GM19455 (cell line): ENCODE results near the gene IL17F.

Experiments used
- ATAC-seq: cut with Tn5 transposase; IDR thresholded peaks from one replicate; pipeline ENCODE4 v1.9.1; 2021; ENCODE audit not compliant: unreplicated experiment

The IL17F gene

DNA sequence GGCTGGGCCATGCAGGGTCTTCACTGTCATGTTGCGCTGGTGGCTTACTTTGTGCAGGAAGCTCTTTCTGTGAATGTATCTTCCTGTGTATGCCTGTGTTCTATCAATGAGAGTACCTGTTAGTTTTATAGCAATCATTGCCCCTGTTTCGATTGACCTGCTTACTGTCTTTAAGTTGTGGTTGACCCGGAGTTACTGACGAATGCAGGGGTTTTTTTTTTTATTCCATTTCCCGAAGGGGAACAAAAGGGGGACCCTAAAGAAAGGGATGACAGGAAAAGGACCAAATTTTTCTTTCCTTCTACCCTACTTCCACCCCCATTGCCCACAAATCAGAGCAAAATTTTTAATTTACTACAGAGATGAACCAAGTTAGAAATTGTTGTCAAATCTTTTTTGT lies at the start of gene IL17F:
Gene IL17F, minus strand, starts transcription at position 101 of the 400 bp plus-strand sequence. Its CDS starts 71 bp downstream, at position 30.
- ATAC-seq = no peak

DNA sequence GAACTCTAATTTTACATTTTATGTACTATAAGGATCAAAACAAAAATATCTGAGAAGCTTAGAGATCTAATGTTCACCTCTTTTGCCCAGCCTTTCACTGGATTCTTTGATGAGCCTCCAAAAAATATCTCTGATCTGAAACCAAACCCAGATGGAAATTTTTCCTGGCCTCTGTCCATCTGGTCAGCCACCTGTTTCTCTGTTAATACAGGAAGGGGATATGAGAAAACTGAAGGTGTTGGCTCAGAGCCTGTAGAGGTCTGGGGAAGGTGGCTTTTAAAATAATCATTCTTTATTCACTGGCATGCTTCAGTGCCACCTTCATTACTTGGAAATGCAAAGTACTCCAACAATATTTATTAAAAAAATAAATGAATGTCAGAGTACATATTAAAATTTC lies 48.8 kb upstream of the IL17F start:
- no peak for ATAC-seq

- ATAC-seq = no peak
Observed at GRCh38 chr6:52288841-52289240, 44.5 kb upstream of the IL17F start.

DNA sequence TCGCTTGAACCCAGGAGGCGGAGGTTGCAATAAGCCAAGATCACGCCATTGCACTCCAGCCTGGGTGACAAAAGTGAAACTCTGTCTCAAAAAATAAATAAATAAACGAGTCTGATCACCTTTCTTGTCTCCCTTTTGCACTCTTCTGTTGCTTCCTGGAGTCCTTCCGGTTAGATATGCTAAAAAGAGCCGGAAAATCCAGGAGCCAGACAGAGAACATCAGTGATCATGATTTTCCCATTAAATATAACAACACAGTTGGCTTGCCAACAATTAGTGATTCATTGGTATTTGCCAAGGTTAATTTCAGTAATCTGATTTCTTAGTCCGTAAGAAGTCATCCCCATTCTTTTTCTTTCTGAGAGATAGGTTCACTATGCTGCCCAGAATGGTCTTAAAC lies 43.9 kb upstream of the IL17F start:
- no peak for ATAC-seq

- no peak for ATAC-seq
Observed at GRCh38 chr6:52286798-52287432, 42.6 kb upstream of the IL17F start.

DNA sequence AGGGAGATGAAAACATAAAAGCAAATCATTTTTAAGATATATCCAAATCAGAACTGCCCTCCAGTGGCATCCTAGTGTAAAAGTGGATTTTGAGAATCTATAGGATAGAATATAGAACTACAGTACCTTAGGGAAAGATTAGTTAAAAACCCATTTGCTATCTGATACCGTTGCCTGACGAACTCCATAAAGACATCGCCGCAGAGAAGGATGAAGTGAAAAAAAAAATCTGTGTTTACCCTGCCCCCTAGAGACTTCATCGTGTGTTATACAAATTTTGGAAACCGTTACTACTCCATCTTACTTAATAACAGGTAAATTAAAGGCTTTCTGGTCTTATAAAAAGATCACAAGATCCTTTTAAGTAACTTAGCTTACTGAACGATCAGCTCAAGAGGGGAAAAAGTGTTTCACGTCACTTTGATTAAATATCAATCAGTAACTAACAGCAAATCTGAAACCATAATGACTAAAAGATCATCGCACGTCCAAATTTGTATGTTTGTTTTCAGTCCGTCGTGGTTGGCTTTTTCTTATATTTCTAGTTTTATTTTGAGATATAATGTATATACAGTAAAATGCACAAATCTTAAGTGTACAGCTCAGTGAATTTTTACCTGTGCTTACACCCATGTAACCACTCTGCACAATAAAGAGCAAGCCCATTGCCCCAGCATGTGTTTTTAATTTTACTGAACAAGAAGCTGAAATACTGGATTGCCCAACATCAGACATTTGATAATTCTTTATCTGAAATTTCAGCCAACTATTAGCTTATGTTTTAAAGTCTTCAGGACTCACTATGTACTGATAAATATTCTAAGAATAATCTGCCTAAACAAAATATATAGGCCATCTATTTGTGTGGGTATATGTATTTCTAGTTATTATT lies 41.1 kb upstream of the IL17F start:
- no peak for ATAC-seq

DNA sequence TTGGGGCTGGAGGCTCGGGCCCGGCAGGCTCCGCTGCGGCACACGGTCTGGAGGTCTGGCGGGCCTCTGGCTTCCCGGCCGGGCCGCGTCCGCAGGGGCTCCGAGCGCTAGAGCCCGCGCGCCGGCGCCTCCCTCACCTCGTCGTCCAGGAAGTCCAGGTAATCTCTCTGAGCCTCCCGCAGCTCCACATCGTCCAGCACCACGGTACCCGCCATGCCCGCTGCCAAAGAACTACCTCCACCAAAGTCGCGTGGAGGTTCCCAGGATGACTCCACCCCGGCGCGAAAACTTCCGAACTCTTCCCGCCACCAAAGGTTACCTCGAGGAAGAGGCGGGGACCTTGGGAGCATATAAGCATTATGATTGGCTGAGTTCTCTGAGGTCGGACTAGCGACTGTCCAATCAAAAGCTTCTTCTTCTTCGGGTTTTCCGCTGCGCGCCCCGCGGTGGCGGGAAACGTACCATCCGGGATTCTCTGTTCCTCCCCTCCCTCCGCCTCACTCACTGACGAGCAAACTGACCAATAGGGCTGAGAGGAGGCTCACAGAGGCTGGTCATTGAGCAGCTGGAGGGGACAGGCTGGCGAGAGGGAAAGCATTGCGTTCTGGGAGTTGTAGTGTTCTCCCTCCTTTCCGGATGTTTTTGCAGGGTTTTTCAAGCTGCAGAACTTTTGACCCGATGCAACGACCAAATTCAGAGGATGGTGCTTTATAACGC lies 40.3 kb upstream of the IL17F start, which contains the start of gene MCM3:
Gene MCM3, minus strand, starts transcription at position 283 of the 717 bp plus-strand sequence. Its CDS starts 68 bp downstream, at position 215.
- peak; percentile 97 for ATAC-seq

GRCh38 chr6:52284131-52284459 lies 39.8 kb upstream of the IL17F start:
- peak; percentile 8 for ATAC-seq

GRCh38 chr6:52283111-52283510 lies 38.8 kb upstream of the IL17F start:
- no peak for ATAC-seq

GRCh38 chr6:52276130-52276529 lies 31.8 kb upstream of the IL17F start:
- ATAC-seq = no peak

GRCh38 chr6:52271852-52272460 lies 27.7 kb upstream of the IL17F start:
- no peak for ATAC-seq

DNA sequence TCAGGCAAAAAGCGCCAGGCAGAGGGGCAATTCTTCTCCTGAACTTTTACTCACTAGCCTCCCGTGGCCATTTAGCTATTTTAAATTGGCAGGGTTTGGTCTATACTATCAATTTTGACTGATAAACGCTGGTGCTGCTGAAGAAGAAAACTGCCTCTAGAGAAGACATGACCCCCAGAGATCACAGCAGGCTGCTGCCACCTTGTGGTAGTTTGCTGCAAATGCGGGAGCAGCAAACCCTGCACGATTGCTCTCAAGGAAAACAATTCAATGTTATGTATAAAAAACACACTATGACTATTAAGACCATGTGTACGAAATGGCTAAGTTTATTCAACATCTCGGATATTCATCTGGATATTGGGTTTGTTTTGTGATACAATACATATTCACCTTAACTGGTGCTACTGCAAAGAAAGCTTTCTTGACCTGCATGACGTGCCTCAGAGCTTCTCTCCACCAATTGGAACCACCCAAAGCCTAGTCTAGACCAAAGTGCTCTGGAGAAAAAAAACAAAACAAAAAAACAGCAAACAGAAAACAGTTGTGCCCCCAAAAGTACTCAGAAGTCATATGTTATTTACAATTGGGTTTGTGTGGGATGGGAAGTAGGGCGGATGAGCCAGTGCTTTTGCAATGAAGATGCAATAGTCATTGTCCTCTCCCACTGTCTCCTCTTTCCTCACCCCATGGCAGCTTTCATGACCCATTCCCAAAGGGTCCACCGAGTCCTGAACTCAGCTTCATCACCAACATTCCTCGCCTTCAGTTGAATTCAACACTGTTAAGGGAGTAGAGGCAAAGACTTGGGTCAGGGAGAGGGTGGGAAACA lies 19.6 kb upstream of the IL17F start:
- peak; percentile 74 for ATAC-seq

DNA sequence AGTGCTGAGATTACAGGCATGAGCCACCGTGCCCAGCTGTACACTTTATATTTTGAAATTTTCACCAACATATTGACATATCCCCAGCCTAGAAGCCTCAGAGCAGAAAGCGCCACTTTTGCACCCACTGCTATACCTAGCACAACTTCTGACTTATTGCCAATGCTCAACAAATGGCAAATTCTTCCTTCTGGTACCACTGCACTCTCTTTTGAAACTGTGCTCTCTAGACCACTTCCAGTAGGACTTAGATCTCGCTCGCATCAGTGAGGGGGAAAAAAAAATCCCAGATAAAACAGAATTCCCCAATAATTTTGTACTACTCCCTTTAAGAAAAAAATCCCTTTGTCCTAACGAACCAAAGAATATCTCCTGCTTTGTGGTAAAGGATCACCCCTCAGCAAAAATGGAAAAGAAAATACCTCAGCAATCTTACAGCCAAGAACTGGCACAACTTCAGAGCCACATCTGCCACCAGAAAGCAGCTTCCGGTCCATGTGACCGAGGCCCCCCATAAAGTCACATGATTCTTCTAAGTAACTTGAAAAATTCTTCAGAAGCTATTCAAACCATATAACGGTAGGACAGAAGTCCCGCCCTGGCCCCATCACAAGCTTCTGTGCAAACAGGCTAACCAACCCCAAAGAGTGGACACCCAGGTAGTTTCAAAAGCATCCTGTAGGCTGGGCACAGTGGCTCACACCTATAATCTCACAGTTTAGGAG lies 18.5 kb upstream of the IL17F start:
- ATAC-seq = no peak

GRCh38 chr6:52261229-52261628 lies 16.9 kb upstream of the IL17F start:
- ATAC-seq = no peak

DNA sequence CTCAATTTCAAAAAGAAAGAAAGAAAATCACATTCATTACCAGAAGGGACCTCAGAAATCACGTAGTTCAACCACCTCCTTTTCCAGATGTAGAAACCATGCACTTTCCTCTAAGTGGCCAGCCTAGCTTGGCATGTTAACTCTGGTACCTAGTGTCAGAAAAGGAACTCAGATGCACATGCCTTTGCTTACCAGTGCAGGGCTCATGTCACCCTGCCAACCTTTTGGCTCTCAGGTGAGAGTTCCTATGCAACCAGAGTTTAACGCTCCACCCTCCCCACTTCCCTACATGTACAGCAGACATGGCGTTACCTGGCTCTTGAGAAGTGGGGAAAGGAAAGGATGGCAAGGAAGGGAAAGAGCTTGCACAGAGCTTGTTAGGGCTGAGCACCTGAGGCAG lies 16.3 kb upstream of the IL17F start:
- no peak for ATAC-seq

GRCh38 chr6:52255434-52255833 lies 11.1 kb upstream of the IL17F start:
- no peak for ATAC-seq

DNA sequence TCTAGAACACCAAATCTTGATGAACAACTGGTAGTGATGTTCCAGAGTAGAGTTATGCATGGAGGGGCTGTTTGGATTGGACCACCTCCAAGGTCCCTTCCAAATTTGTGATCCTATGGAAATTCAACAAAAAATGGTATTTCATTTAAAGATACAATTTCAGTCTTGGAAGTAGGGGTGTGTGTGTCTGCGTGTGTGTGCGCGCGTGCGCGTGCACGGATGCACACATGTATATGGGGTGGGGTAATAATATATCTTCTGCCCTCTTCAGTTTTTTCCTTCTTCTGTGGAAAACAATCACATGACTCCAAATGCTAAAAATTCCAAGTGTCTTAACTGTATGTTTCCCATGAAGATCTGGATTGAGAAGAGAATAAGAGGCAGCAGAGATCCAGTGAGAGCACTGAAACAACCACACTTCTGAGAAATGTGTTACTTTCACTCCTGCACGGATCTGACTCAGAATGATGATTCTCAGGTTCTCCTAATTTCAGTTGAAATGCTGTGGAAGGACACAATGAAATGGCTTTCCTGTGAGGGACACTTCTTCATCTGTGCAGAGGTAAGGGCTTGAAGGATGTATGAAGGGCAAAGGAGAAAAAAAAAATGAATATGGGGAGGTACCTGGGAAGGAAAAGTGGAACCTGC lies 10.6 kb upstream of the IL17F start:
- no peak for ATAC-seq

DNA sequence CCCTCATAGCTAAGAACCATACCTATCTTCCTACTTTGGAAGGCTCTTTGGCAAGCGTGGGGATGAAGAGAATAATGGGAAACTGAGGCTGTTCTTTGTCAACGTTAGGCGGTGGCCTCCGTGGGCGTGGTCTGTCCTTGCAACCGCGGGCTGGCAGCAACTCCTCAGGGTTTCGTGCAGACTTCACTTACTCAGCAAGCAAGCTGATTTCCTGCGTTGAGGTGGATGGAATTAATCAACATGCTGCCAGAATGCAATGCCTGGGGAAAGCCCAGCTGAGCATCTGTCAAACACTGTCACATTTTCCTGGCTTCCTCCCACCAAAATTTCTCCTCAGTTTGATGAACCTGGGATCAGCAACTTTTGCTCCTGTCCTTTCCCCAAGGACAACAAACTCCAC lies 9.2 kb upstream of the IL17F start:
- ATAC-seq = no peak

DNA sequence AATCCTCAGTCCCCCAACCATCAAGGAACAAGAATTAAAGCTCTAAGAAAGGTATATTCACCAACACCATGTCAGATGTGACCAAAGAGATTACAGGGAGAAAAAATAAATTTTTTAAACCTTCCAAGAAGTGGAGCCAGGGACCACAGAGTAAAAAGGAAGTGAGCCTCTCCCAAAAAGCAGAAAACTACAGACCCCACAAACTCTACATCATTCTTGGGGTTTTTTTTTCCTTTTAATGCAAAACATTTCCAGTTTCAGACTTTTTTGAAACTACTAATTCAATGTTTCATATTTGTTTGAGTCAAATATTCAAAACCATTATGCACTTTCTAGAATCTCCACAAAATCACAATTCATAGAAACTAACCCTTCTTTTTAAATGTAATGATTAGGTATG lies 6.8 kb upstream of the IL17F start:
- ATAC-seq = peak; percentile 51
